ENCODE data around the gene CCDC91.
A peak's percentile ranks its signal among the peaks of the same experiment; 100 is the strongest.

CCDC91 gene

DNA sequence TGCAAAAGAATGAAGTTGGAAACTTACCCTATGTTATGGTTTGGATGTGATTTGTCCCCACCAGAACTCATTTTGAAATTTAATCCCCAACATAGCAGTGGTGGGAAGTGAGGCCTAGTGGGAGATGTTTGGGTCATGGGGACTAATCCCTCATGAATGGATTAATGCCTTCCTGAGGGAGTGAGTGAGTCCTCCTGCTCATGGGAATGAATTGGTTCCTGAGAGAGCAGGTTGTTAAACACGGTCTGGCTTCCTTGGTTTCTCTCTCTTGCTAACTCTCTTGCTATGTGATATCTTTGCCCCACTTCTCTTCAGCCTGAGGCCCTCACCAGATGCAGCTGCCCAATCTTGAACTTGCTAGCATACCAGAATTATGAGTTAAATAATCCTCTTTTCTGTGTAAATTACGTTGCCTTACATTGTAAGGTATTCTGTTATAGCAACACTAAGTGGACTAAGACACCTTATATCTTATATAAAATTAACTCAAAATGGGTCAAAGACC lies 22.2 kb upstream of the CCDC91 start:
- TF ChIP-seq CTCF (conservative IDR thresholded peaks at IDR 0.05; ENCODE audit: control insufficient read depth, insufficient read depth, low read depth, low read length), result no peak
- no peak for DNase-seq (ENCODE audit: low read depth)
- no peak overlapping the region for H3K4me3 ChIP-seq (ENCODE audit: control insufficient read depth, low read depth, low read length)

GRCh38 chr12:28171356-28172060 lies 18.7 kb upstream of the CCDC91 start:
- H3K4me3 ChIP-seq (ENCODE audit: control insufficient read depth, low read depth, low read length), result no peak overlapping the region
- DNase-seq (ENCODE audit: low read depth), result peak; percentile 7
- no peak for TF ChIP-seq CTCF (conservative IDR thresholded peaks at IDR 0.05; ENCODE audit: control insufficient read depth, insufficient read depth, low read depth, low read length)

DNA sequence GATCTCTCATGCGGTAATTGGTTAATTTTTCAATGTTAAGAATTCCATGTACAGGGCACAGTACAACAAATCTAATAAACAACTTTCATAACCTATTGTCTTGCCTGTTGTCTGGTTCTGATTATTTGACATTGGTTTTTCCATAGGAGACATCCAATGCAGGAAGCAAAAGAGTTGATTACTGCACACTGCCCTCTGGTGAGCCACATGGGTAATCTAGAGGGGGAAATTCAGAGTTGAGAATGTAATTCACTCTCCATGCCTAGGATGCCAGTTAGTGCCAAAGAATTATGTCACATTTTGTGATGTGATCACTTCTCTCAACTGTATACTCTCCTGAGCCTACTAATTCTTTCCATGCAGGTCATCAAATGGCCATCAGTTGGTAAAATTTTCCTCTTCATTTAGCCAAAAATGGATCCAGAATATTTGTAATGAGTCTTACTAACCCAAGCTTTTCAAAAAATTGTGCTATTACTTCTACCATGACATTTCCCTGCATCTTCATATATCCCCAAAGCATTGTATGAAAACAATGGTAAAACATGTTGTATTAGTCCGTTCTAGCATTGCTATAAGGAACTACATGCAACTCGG lies 17.7 kb upstream of the CCDC91 start:
- no peak overlapping the region for H3K4me3 ChIP-seq (ENCODE audit: control insufficient read depth, low read depth, low read length)
- peak; percentile 77 for DNase-seq (ENCODE audit: low read depth)
- TF ChIP-seq CTCF (conservative IDR thresholded peaks at IDR 0.05; ENCODE audit: control insufficient read depth, insufficient read depth, low read depth, low read length), result peak; percentile 77

- no peak for TF ChIP-seq CTCF (conservative IDR thresholded peaks at IDR 0.05; ENCODE audit: control insufficient read depth, insufficient read depth, low read depth, low read length)
- no peak for DNase-seq (ENCODE audit: low read depth)
Observed at GRCh38 chr12:28173440-28173839, 16.8 kb upstream of the CCDC91 start.

DNA sequence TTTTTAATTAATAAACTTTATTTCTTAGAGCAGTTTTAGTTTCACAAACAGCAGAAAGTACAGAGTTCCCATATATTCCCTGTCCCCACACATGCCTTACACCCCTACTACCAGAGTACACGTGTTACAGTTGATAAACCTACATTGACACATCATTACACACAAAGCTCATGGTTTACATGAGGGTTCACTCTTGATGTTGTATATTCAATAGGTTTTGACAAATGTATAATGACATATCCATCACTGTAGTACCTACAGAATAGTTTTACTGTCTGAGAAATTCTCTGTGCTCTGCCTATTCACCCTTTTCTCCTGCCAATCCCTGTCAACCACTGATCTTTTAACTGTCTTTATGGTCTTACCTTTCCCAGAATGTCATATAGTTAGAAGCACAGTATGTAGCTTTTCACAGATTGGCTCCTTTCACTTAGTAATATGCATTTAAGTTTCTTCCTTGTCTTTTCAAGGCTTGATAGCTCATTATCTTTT lies 15.1 kb upstream of the CCDC91 start:
- no peak for TF ChIP-seq CTCF (conservative IDR thresholded peaks at IDR 0.05; ENCODE audit: control insufficient read depth, insufficient read depth, low read depth, low read length)
- H3K4me3 ChIP-seq (ENCODE audit: control insufficient read depth, low read depth, low read length), result no peak overlapping the region
- DNase-seq (ENCODE audit: low read depth), result no peak

More at GRCh38 chr12:28173440-28173839, 16.8 kb upstream of the CCDC91 start:
- no peak overlapping the region for H3K4me3 ChIP-seq (ENCODE audit: control insufficient read depth, low read depth, low read length)

GRCh38 chr12:28176295-28176694 lies 14.0 kb upstream of the CCDC91 start:
- DNase-seq (ENCODE audit: low read depth), result no peak
- no peak for TF ChIP-seq CTCF (conservative IDR thresholded peaks at IDR 0.05; ENCODE audit: control insufficient read depth, insufficient read depth, low read depth, low read length)
- H3K4me3 ChIP-seq (ENCODE audit: control insufficient read depth, low read depth, low read length), result no peak overlapping the region
